ENCODE results near the gene AP5S1. TPM values are rescaled to one million over a fixed set of nuclear protein-coding genes. Genes with fewer than 3 reads are reported as not detected.

Gene AP5S1
- total RNA-seq, 2 experiments from 2014 or later, result 16.6 to 18.2 TPM

DNA sequence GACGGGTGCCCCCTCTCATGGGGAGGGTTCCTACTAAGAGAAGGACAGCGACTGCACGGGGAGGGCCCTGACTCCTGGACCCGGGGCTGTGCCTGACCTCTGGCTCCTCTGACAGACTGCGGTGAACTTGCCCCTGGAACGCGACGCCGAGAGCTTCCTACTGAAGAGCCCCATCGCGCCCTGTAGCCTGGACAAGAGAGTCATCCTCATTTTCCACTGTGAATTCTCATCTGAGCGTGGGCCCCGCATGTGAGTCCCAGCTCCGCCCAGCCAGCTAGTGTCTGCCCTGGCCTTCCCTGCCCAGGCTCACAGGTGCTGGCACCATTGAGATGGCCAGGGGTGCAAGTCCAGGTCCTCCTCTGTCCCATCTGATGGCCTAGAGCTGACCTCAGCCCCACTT lies 17.1 kb upstream of the AP5S1 start:
- Mint-ChIP-seq H3K9me3 (no peaks in the 10 kb centered on the region), H3K4me3 (no peak overlapping the region), H3K27ac (peak overlapping the region; percentile 86), H3K27me3 (no peaks in the 10 kb centered on the region), H3K4me1 (peaks cover 93% of the 10 kb centered on the region), H3K36me3 (ENCODE audit: low read depth) (peaks cover 87% of the 10 kb centered on the region)
- ChIA-PET CTCF (interaction anchor here (0.7 to 8.3 kb wide), 2 partner anchors 13 to 122 kb away, joined by 3 to 94 read pairs; partner anchors contain the start of gene AP5S1), POLR2A (no interaction called here)
- DNase-seq, result no peak

DNA sequence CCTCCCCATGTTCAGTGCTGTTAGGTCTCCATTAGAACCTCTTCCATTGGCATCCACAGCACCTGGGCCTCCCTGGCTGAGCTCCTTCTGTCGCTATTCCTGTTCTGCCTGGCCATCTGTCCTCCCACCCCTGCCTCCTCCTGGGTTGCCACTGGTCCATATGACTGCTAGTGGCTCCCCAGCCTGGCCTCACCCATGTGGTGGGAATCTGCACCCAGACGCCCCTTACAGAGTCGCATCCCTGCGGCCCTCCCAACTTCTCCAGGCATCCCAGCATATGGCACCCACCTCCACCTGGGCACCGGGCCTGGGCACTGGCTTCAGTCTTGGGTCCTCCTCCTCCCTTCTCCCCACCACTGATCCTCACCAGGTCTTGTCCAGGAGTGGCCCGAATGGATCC lies 16.5 kb upstream of the AP5S1 start:
- peak overlapping the region; percentile 86 for H3K27ac Mint-ChIP-seq
- no peaks in the 10 kb centered on the region for H3K27me3 Mint-ChIP-seq
- peaks cover 85% of the 10 kb centered on the region for H3K36me3 Mint-ChIP-seq (ENCODE audit: low read depth)
- ChIA-PET CTCF (interaction anchor here (0.7 to 8.3 kb wide), 2 partner anchors 12 to 121 kb away, joined by 3 to 94 read pairs; partner anchors contain the start of gene AP5S1), POLR2A (no interaction called here)
- peaks cover 91% of the 10 kb centered on the region for H3K4me1 Mint-ChIP-seq
- H3K9me3 Mint-ChIP-seq, result no peaks in the 10 kb centered on the region
- DNase-seq, result no peak
- no peak overlapping the region for H3K4me3 Mint-ChIP-seq

DNA sequence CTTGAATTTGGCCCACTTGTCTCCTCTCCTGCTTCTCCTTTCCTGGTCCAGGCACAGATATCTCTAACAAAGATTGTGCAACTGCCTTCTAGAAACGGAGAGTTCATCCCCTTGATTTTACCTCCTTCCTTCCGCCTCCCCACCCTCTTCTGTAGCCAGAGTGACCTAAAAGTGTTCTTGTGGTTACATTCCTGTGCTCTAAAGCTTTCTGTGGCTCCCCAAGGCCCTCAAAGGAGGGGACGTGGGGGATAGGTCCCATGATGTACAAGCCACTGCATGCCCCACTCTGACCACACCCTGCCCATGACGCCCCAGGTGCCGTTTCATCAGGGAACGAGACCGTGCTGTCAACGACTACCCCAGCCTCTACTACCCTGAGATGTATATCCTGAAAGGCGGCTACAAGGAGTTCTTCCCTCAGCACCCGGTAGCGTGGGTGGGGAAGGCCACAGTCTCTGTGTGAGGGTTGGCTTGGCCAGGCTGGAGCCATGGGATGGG lies 16.0 kb upstream of the AP5S1 start:
- Mint-ChIP-seq H3K36me3 (ENCODE audit: low read depth) (peaks cover 80% of the 10 kb centered on the region), H3K4me3 (no peak overlapping the region), H3K27me3 (no peaks in the 10 kb centered on the region), H3K27ac (peak overlapping the region; percentile 63), H3K4me1 (peaks cover 86% of the 10 kb centered on the region), H3K9me3 (no peaks in the 10 kb centered on the region)
- DNase-seq, result no peak
- ChIA-PET POLR2A (no interaction called here), CTCF (interaction anchor here (8.3 kb wide), 1 partner anchor 12 kb away, joined by 94 read pairs; the partner anchor contains the start of gene AP5S1)

DNA sequence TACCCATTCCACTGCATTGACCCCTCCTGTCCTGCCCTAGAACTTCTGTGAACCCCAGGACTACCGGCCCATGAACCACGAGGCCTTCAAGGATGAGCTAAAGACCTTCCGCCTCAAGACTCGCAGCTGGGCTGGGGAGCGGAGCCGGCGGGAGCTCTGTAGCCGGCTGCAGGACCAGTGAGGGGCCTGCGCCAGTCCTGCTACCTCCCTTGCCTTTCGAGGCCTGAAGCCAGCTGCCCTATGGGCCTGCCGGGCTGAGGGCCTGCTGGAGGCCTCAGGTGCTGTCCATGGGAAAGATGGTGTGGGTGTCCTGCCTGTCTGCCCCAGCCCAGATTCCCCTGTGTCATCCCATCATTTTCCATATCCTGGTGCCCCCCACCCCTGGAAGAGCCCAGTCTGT lies 15.6 kb upstream of the AP5S1 start:
- no peak for DNase-seq
- CTCF ChIA-PET, result interaction anchor here (0.9 to 8.3 kb wide), 2 partner anchors 9 to 11 kb away, joined by 6 to 94 read pairs; partner anchors contain the start of genes AP5S1 and CDC25B
- H3K4me3 Mint-ChIP-seq, result no peak overlapping the region
- peaks cover 75% of the 10 kb centered on the region for H3K36me3 Mint-ChIP-seq (ENCODE audit: low read depth)
- POLR2A ChIA-PET, result interaction anchor here (0.5 kb wide), 1 partner anchor 1749 kb away, joined by 3 read pairs; no protein-coding TSS in a partner anchor
- peaks cover 83% of the 10 kb centered on the region for H3K4me1 Mint-ChIP-seq
- H3K9me3 Mint-ChIP-seq, result no peaks in the 10 kb centered on the region
- H3K27me3 Mint-ChIP-seq, result no peaks in the 10 kb centered on the region
- peak overlapping the region; percentile 61 for H3K27ac Mint-ChIP-seq

DNA sequence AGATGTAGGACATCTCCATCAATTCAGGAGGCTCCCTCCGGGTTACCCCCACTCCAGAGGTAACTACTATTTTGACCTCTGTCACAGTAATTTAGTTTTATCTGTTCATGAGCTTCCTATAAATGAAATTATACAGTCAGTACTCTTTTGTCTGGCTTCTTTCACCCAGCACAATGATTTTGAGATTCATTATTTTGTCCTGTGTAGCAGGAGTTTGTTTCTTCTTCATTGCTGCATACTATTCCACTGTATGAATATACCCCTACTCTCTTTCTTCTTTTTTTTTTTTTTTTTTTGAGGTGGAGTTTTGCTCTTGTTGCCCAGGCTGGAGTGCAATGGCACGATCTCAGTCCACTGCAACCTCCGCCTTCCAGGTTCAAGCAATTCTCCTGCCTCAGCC lies 11.8 kb upstream of the AP5S1 start:
- no peaks in the 10 kb centered on the region for H3K9me3 Mint-ChIP-seq
- H3K27me3 Mint-ChIP-seq, result no peaks in the 10 kb centered on the region
- ChIA-PET POLR2A (no interaction called here), CTCF (no interaction called here)
- no peak overlapping the region for H3K4me3 Mint-ChIP-seq
- no peak overlapping the region for H3K27ac Mint-ChIP-seq
- H3K36me3 Mint-ChIP-seq (ENCODE audit: low read depth), result peaks cover 49% of the 10 kb centered on the region
- no peak for DNase-seq
- peaks cover 83% of the 10 kb centered on the region for H3K4me1 Mint-ChIP-seq

DNA sequence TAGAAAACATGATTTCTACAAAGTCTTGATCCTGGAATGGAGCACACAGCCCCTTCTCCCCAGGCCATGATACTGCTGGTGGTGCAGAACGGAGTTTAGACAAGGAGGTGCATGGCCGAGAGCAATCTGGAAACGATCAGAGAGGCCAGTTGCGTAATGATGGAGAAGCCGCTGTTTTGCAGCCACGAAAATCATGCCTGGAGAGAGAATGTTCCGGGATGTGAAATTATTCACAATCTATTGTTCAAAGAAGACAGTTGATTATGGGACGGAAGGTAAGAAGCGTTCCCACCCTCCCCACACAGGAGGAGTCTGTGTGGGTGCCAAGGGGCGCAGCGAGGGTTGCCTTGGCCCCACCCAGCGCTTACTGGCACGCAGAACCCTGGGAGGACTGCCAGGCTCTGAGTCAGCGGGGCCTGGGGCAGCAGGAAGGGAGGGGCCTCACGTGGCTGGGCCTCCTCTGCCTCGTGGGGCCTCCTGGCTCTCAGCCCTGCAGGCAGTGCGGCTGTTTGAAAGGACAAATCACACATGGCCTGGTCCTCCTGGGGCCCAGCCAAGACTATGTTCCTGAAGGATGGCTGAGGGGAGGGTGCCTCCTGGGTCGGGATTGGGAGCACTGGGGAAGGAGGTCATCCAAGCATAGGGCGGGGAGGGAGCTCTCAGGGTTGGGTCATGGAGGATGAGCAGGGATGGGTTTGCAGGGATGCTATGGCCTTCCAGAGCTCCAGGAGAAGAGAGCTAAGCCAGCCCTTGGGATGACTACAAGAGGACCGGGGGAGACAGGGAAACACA lies 8.7 kb upstream of the AP5S1 start:
- ChIA-PET CTCF (interaction anchor here (0.6 to 11.7 kb wide), 9 partner anchors 9 to 1276 kb away, joined by 3 to 94 read pairs (median 3); partner anchors contain the start of genes AP5S1, CDC25B and CENPB), POLR2A (no interaction called here)
- DNase-seq, result peak; percentile 91
- Mint-ChIP-seq H3K4me1 (peaks cover 83% of the 10 kb centered on the region), H3K27me3 (no peaks in the 10 kb centered on the region), H3K4me3 (peak overlapping the region; percentile 76), H3K27ac (peak overlapping the region; percentile 97), H3K36me3 (ENCODE audit: low read depth) (peaks cover 25% of the 10 kb centered on the region), H3K9me3 (no peaks in the 10 kb centered on the region)

DNA sequence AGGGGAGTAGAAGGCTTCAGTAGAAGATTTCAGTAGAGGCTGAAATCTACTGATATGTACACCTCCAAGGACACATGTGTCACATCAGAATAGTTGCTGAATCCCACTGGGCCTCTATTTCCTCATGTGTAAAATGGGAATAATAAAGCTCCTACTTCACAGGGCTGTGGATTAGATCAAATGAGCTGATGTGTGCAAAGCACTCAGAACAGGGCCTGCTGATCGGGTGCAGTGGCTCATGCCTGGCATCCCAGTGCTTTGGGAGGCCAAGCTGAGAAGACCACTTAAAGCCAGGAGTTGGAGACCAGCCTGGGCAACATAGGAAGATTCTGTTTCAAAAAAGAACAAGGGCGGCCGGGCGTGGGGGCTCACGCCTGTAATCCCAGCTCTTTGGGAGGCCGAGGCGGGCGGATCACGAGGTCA lies 8.1 kb upstream of the AP5S1 start:
- H3K27me3 Mint-ChIP-seq, result no peaks in the 10 kb centered on the region
- H3K4me1 Mint-ChIP-seq, result peaks cover 81% of the 10 kb centered on the region
- ChIA-PET POLR2A (no interaction called here), CTCF (interaction anchor here (0.6 to 11.7 kb wide), 6 partner anchors 8 to 1275 kb away, joined by 3 to 94 read pairs (median 10); partner anchors contain the start of genes AP5S1, CDC25B and CENPB)
- no peak for DNase-seq
- peaks cover 20% of the 10 kb centered on the region for H3K36me3 Mint-ChIP-seq (ENCODE audit: low read depth)
- peak overlapping the region; percentile 76 for H3K4me3 Mint-ChIP-seq
- H3K27ac Mint-ChIP-seq, result peak overlapping the region; percentile 97
- H3K9me3 Mint-ChIP-seq, result no peaks in the 10 kb centered on the region

DNA sequence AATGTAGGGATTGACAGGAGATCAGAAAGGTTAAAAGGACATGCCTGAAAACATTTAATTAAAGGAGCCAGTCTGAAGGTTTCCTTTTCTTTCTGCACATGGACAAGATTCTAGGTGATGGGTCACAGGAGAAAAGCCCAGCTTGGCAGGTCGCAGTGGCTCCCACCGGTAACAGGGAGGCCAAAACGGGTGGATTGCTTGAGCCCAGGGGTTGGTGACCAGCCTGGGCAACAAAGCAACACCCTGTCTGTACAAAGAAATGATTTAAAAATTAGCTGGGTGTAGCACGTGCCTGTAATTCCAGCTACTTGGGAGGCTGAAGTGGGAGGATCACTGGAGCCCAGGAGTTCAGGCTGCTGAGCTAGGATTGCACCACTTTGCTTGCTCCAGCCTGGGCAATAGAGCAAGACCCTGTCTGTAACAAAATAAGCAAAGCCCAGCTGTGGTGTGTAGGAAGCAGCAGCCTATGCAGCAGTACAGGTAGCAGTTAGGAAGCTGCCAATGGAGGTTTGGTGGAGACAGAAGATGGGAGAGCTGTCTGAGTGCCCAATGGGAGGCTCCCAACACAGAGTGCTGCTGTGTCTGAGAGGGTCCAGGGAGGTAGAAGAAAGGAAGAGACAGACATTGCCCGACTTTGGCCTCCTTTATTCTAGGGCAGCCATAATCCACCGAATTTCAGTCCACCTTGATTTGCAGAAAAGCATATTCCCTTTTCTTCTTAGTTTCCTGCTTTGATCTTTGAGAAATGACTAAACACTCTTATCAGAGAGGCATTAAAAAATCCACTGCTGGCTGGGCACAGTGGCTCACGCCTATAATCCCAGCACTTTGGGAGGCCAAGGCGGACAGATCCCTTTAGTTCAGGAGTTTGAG lies 7.1 kb upstream of the AP5S1 start:
- Mint-ChIP-seq H3K27me3 (no peaks in the 10 kb centered on the region), H3K36me3 (ENCODE audit: low read depth) (peaks cover 18% of the 10 kb centered on the region), H3K9me3 (no peaks in the 10 kb centered on the region), H3K27ac (peak overlapping the region; percentile 97), H3K4me3 (no peak overlapping the region), H3K4me1 (peaks cover 79% of the 10 kb centered on the region)
- ChIA-PET POLR2A (interaction anchor here (0.6 kb wide), 1 partner anchor 8 kb away, joined by 5 read pairs; no protein-coding TSS in a partner anchor), CTCF (interaction anchor here (1.0 to 11.7 kb wide), 7 partner anchors 7 to 62 kb away, joined by 3 to 94 read pairs (median 4); partner anchors contain the start of genes AP5S1, CDC25B and CENPB)
- DNase-seq, result no peak

DNA sequence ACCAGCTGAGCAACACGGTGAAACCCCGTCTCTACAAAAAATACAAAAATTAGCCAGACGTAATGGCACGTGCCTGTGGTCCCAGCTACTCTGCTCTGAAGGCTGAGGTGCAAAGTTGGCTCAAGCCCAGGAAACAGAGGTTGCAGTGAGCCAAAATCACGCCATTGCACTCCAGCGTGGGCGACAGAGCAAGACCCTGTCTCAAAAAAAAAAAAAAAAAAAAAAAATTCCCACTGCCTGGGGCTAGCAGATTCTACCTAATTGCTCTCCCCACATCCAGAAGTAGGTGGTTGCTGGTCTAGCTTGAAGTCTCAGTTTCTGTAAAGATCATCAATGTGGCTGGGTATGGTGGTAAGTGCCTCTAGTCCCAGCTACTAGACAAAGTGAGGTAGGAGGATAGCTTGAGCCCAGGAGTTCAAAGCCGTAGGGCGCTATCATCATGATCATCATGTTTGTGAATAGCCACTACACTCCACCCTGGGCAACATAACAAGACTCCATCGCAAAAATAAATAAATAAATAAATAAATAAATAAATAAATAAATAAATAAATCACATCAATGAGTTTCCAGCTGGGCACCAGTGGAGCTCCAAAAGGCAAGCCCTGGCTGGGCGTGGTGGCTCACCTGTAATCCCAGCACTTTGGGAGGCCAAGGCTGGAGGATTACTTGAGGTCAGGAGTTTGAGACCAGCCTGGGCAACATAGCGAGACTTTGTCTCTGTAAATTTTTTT lies 6.3 kb upstream of the AP5S1 start:
- H3K27ac Mint-ChIP-seq, result peak overlapping the region; percentile 97
- ChIA-PET CTCF (interaction anchor here (0.6 to 11.7 kb wide), 9 partner anchors 12 to 372 kb away, joined by 3 to 94 read pairs (median 4); partner anchors contain the start of genes CDC25B and CENPB), POLR2A (no interaction called here)
- H3K36me3 Mint-ChIP-seq (ENCODE audit: low read depth), result peaks cover 14% of the 10 kb centered on the region
- H3K4me3 Mint-ChIP-seq, result no peak overlapping the region
- no peaks in the 10 kb centered on the region for H3K9me3 Mint-ChIP-seq
- no peak for DNase-seq
- H3K4me1 Mint-ChIP-seq, result peaks cover 83% of the 10 kb centered on the region
- no peaks in the 10 kb centered on the region for H3K27me3 Mint-ChIP-seq

DNA sequence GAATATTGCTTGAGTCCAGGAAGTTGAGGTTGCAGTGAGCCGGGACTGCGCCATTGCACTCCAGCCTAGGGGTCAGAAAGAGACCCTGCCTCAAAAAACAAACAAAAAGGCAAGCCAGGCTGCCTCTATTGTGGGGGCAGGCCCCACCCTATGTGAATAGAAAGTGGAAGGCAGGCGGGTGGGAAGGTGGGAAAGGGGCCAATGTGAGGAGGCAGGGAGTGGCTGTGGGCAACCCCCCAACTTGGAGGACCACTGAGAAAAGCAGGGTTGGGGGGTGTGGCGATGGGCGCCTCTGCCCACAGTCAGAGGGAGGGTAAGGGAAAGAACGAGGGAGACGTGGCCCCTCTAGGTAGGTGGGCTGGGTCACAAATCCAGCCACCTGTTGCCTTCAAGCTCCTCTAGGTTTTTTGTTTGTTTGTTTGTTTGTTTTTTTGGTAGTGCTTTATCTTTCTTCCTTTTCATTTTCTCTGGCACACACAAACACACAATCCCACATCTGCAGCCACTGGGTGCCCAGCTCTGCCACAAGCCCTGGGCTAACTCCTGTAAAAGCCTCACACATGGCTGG lies 5.3 kb upstream of the AP5S1 start:
- peak overlapping the region; percentile 95 for H3K27ac Mint-ChIP-seq
- no peaks in the 10 kb centered on the region for H3K27me3 Mint-ChIP-seq
- H3K36me3 Mint-ChIP-seq (ENCODE audit: low read depth), result peaks cover 14% of the 10 kb centered on the region
- DNase-seq, result no peak
- ChIA-PET CTCF (interaction anchor here (0.6 to 11.7 kb wide), 5 partner anchors 13 to 28 kb away, joined by 3 to 94 read pairs (median 6); partner anchors contain the start of genes CDC25B and CENPB), POLR2A (no interaction called here)
- H3K9me3 Mint-ChIP-seq, result no peaks in the 10 kb centered on the region
- H3K4me1 Mint-ChIP-seq, result peaks cover 89% of the 10 kb centered on the region
- no peak overlapping the region for H3K4me3 Mint-ChIP-seq

DNA sequence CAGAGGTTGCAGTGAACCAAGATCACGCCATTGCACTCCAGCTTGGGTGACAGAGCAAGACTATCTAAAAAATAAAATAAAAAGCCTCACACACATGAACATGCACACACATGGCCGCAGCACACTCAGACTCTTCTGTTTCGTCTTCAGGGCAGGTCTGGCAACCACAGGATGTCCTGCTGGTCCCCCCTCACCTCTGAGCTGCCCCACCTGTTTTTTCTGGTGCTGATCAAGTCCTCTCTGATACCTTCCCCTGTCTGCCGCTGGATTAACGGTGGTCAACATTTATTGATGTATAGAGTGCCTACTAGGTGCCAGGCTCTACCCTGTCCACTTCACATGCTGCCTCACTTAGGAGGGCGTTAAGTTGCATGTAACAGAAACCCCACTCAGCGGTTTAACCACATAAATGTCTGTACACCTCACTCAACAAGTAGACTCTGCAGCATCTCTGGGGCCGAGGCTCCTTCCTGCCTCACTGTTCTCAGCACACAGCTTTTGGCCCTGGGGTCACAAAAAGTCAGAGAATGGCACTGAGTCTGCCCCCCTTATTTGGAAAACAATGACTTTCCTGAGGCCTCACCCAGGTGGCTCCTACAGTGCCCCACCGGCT lies 4.5 kb upstream of the AP5S1 start:
- Mint-ChIP-seq H3K4me1 (peaks cover 83% of the 10 kb centered on the region), H3K36me3 (ENCODE audit: low read depth) (peaks cover 14% of the 10 kb centered on the region), H3K27ac (peak overlapping the region; percentile 95), H3K4me3 (peak overlapping the region; percentile 54), H3K27me3 (no peaks in the 10 kb centered on the region), H3K9me3 (no peaks in the 10 kb centered on the region)
- peak; percentile 69 for DNase-seq
- ChIA-PET CTCF (interaction anchor here (1.2 to 11.7 kb wide), 3 partner anchors 14 to 29 kb away, joined by 3 to 94 read pairs (median 20); partner anchors contain the start of genes CDC25B and CENPB), POLR2A (interaction anchor here (0.9 kb wide), 1 partner anchor 29 kb away, joined by 3 read pairs; the partner anchor contains the start of gene CENPB)
